Dermis microvascular lymphatic vessel endothelial cell (primary cell): ENCODE data around the gene SLMAP. TPM values are rescaled to one million over a fixed set of nuclear protein-coding genes. Genes with fewer than 3 reads are reported as not detected.

Experiments used
- DNase-seq, 2 donors: peaks; one replicate each; pipeline versions ENCODE4 v3.0.0 to v3.0.0-alpha.2; 2010; ENCODE audit warnings: low read depth in 2 of 2
- total RNA-seq: library from RNA; depleted of rRNA; stranded (reverse); fragments of >200 nt; gene quantifications from 2 replicates; pipeline ENCODE4 v1.2.1, GENCODE V29; 2014

Gene SLMAP
- total RNA-seq, 1 donor from 2014 or later = 29.5 TPM

DNA sequence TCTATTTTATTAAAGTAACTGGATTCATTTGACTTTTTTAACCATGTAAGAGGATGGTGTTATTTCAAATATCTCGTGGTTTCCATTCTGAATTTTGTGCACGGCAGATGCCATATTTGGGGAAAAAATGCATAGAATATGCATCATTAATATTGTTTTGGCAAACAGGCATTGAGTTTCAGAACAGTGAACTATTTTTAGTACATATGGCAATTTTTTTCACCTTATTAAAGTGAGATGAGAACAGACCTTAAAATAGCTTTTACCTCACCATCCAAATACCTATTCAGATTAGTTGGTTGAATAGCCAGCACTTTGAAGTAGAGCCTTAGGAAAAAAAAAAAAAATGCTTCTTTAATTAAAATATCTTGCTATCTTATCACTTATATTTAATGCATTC, 134.8 kb downstream of the SLMAP start:
- DNase-seq = no peak

DNA sequence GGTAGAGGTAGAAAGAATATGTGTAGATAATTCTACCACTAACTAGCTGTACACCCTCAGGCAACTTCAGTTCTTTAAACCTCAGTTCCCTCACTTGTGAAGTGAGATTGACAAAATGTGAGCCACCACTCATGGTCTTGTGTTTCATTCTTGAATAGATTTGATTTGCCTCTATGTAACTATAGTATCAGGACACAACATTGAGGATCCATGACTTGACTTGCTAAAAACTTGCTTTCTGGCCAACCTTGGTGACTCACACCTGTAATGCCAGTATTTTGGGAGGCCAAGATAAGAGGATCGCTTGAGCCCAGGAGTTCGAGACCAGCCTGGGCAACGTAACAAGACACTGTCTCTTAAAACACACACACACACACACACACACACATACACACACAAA, 136.3 kb downstream of the SLMAP start:
- no peak for DNase-seq

GRCh38 chr3:57893156-57893555, 137.0 kb downstream of the SLMAP start:
- no peak for DNase-seq

DNA sequence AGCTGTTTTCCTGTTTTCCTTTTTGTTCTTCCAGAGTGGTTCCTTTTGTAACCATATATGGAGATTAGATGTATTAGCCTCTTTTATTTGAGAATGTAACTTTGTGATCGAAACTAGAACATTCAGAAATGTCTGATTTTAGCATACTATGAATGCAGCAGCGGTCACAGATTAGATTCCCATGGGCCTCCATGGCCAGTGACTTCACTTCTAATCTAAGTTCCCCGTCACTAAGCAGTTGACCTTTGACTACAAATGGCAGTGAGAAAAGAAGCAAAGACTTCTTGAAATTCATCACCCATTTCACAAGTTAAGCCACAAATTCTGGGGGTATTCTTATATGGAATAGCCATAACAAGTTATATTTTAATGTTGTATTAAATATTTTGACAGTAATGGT, 137.6 kb downstream of the SLMAP start:
- no peak for DNase-seq

- no peak for DNase-seq
Measured at GRCh38 chr3:57896031-57896430, 139.9 kb downstream of the SLMAP start.

GRCh38 chr3:57896691-57897090, 140.6 kb downstream of the SLMAP start:
- no peak for DNase-seq

GRCh38 chr3:57900786-57901185, 144.7 kb downstream of the SLMAP start:
- DNase-seq = no peak

DNA sequence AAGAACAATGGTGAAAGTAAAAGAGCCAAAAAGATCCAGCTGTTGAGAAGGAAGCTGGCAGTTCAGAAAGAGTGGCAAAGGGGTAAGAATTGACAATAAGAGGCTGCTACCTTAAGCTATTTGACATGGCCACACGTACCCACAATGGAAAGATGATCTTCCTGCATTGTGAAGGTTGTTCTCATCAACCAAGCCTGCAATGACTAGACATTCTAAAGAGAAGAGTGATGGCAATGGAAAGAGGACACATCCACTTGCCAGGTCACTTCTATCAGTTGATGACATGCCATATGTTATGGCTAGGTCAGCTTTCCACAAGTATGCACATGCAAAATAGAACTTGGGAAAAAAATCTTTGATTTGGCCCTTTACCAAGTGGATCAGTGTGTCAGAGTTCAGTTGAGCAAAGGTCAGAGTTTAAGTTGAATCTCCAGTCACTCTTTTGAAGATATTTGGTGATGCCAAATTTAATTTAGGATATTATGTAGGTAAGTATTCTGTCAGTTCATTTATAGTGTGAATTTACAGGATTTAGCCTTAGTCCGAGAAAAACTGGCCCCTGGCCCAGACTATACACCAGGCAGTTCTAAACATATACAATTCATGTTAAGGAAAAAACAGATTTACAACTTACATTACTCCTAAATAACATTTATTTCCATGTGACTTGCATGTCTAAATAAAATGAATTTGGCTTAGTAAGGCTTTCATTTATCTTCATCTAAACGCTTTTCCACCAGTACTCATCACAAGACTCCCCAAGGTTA, 147.2 kb downstream of the SLMAP start:
- DNase-seq = no peak

GRCh38 chr3:57910990-57911389, 154.9 kb downstream of the SLMAP start:
- DNase-seq = peak; percentile 3 to 38

GRCh38 chr3:57911593-57911992, 155.5 kb downstream of the SLMAP start:
- peak; percentile 2 to 34 for DNase-seq

DNA sequence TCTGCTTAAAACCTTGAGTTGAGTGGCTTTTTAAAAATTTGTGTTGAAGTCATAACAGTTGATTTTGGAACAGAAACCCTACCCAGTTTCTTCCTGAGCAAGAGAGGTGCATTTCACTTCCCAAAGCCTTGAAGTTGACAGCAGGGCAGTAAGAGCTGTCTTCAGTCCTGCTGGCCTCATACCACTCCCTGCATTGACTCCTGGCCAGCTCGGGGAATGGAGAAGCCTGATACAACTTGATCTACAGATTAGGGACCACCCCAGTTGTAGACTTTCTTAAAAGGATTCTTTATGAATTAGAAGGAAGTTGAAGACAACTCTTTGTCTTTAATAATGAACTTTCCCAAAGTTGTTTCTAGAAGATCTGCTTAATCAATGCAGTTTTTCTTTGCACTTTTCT, 161.5 kb downstream of the SLMAP start:
- no peak for DNase-seq

- no peak for DNase-seq
Measured at GRCh38 chr3:57918123-57918837, 162.2 kb downstream of the SLMAP start.

GRCh38 chr3:57919987-57920386, 163.9 kb downstream of the SLMAP start:
- DNase-seq = peak in 1 of 2 donors; percentile 5

- DNase-seq = no peak
Measured at GRCh38 chr3:57923101-57923500, 167.0 kb downstream of the SLMAP start.

DNA sequence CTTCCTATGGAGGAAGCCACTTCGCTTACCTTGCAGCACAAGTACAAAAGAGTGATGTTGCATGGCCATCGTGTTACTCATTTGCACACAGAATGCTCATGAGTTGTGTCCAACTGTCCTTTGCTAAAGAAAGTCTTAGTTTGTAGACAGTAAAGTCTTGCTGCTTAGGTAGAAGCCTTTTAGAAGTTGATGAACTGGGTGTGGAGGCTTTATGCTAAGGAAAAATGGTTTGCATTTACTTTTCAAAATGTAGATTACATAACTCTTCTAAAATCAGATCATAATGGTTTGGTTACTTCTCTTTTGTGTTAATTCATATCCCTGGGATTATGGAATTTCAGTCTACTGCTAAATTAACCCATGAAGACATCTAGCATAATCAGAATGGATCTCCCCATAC, 167.6 kb downstream of the SLMAP start:
- DNase-seq = no peak

DNA sequence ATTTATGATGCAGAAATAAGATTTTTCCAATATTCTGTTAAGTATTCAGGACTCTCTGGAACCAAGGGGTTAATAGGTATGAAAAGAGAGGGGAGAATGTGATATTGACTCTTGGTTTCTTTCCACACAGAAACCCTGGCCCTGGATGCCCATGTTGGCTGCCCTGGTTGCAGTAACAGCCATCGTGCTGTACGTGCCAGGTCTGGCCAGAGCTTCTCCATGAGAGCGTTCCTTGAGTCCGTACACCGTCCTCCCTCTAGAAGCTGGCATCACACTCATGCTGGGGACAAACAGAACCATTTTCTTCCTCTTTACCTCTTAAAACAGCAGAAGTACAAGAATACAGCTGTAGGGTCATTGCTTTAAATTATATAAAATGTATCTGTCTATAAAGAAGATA, 171.1 kb downstream of the SLMAP start:
- DNase-seq = no peak

GRCh38 chr3:57927916-57928315, 171.8 kb downstream of the SLMAP start:
- no peak for DNase-seq

- DNase-seq = no peak
Measured at GRCh38 chr3:57928511-57928910, 172.4 kb downstream of the SLMAP start.

GRCh38 chr3:57929988-57930387, 173.9 kb downstream of the SLMAP start:
- DNase-seq = no peak

DNA sequence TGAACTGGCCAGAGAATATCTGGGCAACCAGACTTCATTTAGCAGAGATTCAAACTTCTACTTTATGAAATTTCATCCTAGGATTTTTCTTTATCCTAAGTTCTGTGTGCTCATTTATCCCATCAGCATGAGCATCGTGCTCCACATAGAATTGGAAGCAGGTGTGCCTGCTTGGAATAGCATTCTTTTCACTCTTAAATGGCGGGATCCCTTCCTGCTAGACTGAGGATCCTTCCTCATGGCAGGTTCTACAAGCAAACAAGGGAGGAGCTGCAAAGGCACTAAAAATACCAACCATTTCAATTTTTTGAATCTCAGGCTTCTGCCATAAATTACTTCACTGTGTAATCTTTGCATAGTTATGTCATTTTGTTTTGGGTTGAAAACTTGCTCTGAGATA, 177.5 kb downstream of the SLMAP start:
- no peak for DNase-seq

- DNase-seq = no peak
Measured at GRCh38 chr3:57934373-57934772, 178.3 kb downstream of the SLMAP start.

GRCh38 chr3:57935539-57935938, 179.4 kb downstream of the SLMAP start:
- no peak for DNase-seq

DNA sequence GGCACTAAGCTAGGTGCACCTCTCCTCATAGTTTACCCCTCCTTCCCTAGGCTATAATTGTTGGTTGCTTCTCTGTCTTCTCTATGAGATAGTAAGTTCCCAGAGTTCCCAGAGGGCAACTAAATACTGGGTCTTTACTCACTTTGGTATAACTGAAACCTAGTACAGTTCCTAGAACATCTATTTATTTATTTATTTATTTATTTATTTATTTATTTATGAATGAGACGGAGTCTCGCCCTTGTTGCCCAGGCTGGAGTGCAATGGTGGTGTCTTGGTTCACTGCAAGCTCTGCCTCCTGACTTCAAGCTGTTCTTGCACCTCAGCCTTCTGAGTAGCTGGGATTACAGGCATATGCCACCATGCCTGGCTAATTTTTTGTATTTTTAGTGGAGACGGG, 181.0 kb downstream of the SLMAP start:
- no peak for DNase-seq
